ENCODE data around the gene ADAM12. TPM values are rescaled to one million over a fixed set of nuclear protein-coding genes. Genes with fewer than 3 reads are reported as not detected.
A peak's percentile ranks its signal among the peaks of the same experiment; 100 is the strongest.

ADAM12 gene
- total and polyA plus RNA-seq, 8 donors: 0.03 to 3.7 (median 0.15) TPM

DNA sequence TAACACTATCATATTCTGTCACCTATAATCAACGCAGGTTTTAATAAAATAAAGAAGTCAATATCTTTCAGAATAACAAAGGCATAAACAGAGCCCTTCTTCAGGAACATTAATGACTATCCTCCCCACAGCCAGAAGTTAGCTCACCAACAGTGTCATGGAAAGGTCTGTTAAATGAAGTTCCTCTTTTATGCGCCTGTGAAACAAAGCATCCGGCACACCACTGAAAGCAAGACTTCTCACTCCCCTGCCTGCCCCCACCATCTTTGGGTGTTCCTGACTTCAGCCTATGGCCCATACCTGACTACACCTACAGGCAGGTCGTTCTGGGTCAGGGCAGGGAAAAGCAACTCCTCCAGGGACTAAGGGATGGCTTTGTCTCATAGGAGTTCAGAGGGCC is 286.5 kb downstream of the ADAM12 start:
- WGBS, 2 donors: 57 to 73% methylated on average over 4 of the region's 4 CpGs
- TF ChIP-seq, protein P1, sequence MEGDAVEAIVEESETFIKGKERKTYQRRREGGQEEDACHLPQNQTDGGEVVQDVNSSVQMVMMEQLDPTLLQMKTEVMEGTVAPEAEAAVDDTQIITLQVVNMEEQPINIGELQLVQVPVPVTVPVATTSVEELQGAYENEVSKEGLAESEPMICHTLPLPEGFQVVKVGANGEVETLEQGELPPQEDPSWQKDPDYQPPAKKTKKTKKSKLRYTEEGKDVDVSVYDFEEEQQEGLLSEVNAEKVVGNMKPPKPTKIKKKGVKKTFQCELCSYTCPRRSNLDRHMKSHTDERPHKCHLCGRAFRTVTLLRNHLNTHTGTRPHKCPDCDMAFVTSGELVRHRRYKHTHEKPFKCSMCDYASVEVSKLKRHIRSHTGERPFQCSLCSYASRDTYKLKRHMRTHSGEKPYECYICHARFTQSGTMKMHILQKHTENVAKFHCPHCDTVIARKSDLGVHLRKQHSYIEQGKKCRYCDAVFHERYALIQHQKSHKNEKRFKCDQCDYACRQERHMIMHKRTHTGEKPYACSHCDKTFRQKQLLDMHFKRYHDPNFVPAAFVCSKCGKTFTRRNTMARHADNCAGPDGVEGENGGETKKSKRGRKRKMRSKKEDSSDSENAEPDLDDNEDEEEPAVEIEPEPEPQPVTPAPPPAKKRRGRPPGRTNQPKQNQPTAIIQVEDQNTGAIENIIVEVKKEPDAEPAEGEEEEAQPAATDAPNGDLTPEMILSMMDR (IDR thresholded peaks at IDR 0.05): no peak

DNA sequence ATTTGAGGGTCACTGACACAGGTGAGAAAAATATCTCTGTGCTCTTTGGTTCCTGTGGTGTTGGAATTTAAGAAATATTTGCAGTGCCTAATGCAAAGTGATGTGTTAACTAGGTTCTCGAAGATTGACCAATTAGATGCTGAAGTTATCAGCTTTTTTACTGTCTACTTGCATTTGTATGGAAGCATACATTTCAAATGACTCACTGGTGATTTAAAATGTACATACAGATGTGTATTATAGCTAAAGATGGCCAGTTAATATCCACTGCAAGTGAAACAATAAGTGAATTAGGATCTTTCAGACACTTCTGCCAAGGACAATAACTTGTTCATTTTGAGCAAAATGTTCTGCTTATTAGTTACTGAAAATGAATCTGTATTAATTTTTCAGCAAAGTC is 287.0 kb downstream of the ADAM12 start:
- Histone ChIP-seq H3K4me3 (no peak overlapping the region), H3K9me3 (no peaks in the 10 kb centered on the region), H3K27ac (no peak overlapping the region), H3K36me3 (no peaks in the 10 kb centered on the region), H3K27me3 (no peaks in the 10 kb centered on the region), H3K4me1 (no peaks in the 10 kb centered on the region)
- DNase-seq: no peak
- ATAC-seq: no peak
- intact Hi-C loops (cut with DNase I): no loop called here
- WGBS, 2 donors: 56 to 63% methylated on average over 1 of the region's 1 CpG
- TF ChIP-seq, protein P1 (IDR thresholded peaks at IDR 0.05): no peak
- FAIRE-seq: no peak

More for the DNA sequence above, 286.5 kb downstream of the ADAM12 start:
- Histone ChIP-seq H3K27me3 (no peaks in the 10 kb centered on the region), H3K27ac (no peak overlapping the region), H3K4me3 (no peak overlapping the region), H3K9me3 (no peaks in the 10 kb centered on the region), H3K36me3 (no peaks in the 10 kb centered on the region), H3K4me1 (no peaks in the 10 kb centered on the region)
- DNase-seq (no peak), ATAC-seq (peak in 2 of 4 donors; percentile 44 to 58), FAIRE-seq (no peak)
- intact Hi-C loops (cut with DNase I): no loop called here

DNA sequence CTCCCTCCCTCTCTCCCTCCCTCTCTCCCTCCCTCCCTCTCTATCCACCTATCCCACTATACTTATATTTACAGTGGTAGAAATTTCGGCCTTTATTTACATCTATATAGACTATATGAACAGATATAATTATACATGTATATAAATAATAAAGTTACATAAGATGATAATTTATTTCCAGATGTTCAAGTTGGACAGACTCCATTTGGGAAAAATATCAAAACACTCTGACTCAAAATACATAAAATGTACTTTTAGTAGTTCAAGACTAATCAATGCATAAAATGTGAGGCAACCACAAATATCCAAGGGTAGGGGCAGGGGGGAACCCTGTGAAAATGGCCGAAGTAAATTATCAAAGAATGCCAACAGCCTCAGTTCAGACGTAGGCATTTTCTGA is 288.9 kb downstream of the ADAM12 start:
- TF ChIP-seq, protein P1 (IDR thresholded peaks at IDR 0.05): no peak
- 62 to 70% methylated on average over 3 of the region's 3 CpGs for WGBS, 2 donors
- no peak overlapping the region for H3K27ac ChIP-seq
- ATAC-seq: no peak
- H3K27me3 ChIP-seq: no peaks in the 10 kb centered on the region
- H3K9me3 ChIP-seq: no peaks in the 10 kb centered on the region
- no peak for FAIRE-seq
- H3K36me3 ChIP-seq: no peaks in the 10 kb centered on the region
- DNase-seq: no peak
- H3K4me3 ChIP-seq: no peak overlapping the region
- intact Hi-C loops (cut with DNase I): no loop called here
- H3K4me1 ChIP-seq: no peaks in the 10 kb centered on the region

DNA sequence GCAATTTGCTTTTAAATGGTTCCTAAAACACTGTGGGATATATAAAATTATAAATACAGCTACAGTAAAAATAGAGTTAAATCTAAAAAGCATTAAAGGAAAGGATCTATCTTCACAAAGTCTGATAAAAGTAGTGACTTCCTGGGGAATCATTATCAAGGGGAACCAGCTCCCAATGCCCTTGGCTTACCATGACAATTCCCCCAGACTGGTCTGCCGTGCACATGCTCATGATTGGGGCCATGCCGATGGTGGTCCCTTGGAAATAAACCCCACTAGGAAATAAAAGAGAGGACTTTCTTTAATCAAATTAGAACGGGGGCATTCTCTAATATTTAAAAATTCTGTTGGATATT is 290.1 kb downstream of the ADAM12 start:
- no peak for ATAC-seq
- intact Hi-C loops (cut with DNase I): no loop called here
- WGBS, 2 donors: 70 to 76% methylated on average over 3 of the region's 3 CpGs

DNA sequence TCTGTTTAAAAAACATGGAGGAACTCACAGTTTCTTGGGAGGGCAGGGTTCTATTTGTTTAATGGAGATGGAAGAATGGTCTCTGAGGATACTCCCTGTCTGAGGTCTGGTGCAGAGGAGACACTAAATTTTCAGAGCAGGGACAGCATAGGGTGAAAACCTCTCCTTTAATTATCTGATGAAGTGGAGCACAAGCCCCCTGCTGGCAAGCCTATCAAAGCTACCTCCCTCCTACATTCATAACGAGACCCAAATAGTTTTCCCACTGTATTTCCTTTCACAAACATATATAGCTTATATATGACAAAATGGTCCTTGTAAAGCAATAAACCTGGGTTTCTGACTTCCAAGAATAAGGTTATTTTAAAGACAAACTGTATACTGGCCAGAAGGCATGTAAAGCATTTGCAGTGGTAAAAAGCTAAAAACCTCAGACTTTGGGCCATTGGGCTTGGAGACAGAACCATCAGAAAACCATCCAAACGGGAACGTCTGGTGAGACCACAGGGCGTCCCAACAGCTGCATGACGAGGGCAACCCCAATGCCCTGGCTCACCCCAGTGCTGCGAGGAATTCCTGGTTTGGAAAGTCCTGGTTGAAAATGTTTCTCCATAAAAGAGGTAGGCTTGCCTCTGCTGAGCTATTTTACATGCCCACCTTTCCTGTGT is 290.6 kb downstream of the ADAM12 start:
- no peak for DNase-seq

More for the DNA sequence above, 290.1 kb downstream of the ADAM12 start:
- Histone ChIP-seq H3K36me3 (no peaks in the 10 kb centered on the region), H3K27ac (no peak overlapping the region), H3K27me3 (no peaks in the 10 kb centered on the region), H3K4me1 (no peaks in the 10 kb centered on the region), H3K4me3 (no peak overlapping the region), H3K9me3 (no peaks in the 10 kb centered on the region)
- no peak for FAIRE-seq
- TF ChIP-seq, protein P1 (IDR thresholded peaks at IDR 0.05): no peak
- no peak for DNase-seq

More for the DNA sequence above, 290.6 kb downstream of the ADAM12 start:
- TF ChIP-seq, protein P1 (IDR thresholded peaks at IDR 0.05): no peak
- Histone ChIP-seq H3K36me3 (no peaks in the 10 kb centered on the region), H3K27me3 (no peaks in the 10 kb centered on the region), H3K27ac (no peak overlapping the region), H3K4me3 (no peak overlapping the region), H3K4me1 (no peaks in the 10 kb centered on the region), H3K9me3 (no peaks in the 10 kb centered on the region)
- ATAC-seq: no peak
- WGBS, 2 donors: 68 to 80% methylated on average over 6 of the region's 6 CpGs
- FAIRE-seq: no peak
- intact Hi-C loops (cut with DNase I): no loop called here
